CD1c-positive myeloid dendritic cell (primary cell): ENCODE measurements around the gene C18orf32.
"Not testable (repeated sequence)": the region's sequence is repeated elsewhere in the genome, so short reads cannot be mapped to it uniquely, and the experiment has no call there.

Experiments used
- DNase-seq: peaks from one replicate; pipeline ENCODE4 v3.0.0-alpha.2; 2016; ENCODE audit errors: extremely low spot score

Gene C18orf32

DNA sequence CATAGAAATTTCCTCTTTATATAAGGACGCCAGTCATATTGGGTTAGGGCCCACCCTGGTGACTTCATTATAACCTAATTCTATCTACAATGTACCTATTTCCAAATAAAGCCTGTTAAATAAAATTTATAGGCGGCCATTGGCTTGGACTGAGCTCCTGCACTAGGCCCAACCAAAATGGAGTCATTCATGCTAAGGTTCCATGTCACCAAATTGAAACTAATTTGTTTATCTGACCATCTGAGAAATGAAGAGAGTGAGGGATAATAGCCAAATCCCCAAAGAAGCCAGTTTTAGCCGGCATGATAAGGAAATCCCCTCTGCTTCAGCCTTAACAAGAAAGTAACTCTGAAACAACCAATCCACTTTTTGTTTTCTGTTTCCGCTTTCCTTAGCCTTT lies 19.4 kb downstream of the C18orf32 start:
- no peak for DNase-seq

DNA sequence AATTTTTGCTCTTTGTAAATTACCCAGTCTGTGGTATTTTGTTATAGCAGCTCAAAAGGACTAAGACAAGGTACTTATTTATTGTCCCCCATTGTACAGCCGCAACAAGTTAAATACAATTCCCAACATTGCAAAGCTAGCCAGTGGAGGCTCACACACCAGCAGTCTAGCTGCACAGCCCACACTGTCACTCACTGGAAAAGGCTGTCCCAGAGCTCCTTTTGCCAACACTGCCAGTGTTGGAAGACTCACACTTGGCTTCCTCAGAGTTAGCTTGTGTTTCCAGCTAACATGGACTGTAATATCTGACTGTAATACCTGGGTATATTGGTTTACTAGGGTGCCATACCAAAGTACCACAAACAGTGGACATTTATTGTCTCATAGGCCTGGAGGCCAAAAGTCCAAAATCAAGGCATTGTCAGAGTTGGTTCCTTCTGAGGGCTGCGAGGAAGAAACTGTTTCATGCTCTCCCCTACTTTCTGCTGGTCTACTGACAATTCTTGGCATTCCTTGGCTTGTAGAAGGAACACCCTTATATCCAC lies 19.9 kb downstream of the C18orf32 start:
- DNase-seq: no peak

DNA sequence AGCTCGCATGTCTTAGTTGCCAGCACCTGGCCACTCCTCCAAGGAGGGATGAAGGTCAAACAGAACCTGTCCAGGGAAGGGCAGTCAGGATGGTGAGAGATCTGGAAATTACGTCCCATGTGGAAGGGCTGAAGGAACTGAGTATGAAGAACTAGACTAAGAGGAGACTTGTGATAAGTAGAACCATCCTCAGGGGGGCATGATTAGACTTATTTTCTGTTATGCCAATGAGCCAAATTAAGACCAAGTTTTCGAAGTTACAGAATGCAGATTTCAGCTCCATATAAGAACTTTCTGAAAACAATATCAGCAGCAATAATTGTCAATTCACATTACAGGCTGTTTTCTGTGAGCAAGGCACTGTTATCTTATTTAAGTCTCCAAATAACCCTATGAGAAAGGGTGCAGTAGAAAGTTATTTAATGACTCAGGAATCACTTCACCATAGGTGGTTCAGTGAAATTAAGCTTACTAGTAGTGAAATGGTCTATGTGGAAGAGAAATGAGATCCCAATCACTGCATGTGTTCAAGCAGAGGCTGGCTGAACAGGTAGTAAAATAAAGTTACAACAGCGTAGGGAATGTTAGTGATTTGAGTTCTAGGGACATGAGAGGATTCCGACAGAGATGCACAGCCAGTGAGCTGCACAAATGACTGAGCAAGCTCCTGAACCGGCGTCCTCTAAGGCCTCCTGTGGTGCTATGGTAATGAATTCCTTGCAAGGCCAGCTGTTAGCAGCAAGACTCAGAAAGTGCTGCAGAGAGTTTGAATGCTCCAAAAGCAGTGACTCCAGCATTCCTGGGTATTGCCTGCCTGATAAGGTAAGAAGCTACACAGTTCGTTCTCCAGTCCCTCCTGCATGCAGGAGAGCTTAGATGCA lies 22.1 kb downstream of the C18orf32 start:
- DNase-seq: no peak

DNA sequence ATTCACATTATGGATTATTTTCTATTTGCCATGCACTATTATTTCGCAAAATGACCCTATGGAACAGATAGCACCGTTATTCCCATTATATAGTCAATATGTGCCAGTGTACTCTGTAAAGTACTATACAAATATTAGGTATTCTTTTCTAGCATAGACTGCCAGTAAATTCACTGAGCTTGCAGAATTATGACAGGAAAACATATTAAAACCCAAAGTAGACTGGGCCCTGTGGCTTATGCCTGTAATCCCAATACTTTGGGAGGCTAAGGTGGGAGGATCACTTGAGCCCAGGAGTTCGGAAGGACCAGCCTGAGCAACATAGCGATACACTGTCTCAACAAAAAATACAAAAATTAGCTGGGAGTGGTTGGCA lies 25.4 kb downstream of the C18orf32 start:
- DNase-seq: no peak

DNA sequence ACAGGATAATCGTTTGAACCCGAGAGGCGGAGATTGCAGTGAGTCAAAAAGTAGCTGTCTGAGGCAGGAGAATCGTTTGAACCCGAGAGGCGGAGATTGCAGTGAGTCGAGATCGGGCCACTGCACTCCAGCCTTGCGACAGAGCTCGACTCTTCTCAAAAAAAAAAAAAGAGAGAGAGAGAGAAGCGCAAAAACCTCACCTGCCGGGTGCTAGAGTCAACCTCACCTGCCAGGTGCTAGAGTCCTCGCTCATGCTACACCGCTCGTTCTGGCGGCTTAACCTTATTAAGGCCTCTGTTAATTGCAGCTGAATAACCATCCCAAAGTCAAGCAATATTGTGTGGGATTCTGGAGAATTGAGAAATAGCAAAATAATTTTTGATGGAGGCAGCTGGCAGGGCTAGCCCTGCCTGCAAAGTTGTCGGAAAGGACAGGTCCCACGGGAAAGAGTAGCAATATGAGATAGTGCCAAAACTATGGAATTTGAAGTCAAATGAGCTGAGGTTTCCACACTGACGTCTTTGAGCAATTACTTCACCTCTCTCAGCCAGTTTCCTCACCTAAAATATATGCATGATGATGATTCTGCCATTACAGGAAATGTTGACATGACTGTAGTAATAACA lies 25.9 kb downstream of the C18orf32 start:
- no peak for DNase-seq

DNA sequence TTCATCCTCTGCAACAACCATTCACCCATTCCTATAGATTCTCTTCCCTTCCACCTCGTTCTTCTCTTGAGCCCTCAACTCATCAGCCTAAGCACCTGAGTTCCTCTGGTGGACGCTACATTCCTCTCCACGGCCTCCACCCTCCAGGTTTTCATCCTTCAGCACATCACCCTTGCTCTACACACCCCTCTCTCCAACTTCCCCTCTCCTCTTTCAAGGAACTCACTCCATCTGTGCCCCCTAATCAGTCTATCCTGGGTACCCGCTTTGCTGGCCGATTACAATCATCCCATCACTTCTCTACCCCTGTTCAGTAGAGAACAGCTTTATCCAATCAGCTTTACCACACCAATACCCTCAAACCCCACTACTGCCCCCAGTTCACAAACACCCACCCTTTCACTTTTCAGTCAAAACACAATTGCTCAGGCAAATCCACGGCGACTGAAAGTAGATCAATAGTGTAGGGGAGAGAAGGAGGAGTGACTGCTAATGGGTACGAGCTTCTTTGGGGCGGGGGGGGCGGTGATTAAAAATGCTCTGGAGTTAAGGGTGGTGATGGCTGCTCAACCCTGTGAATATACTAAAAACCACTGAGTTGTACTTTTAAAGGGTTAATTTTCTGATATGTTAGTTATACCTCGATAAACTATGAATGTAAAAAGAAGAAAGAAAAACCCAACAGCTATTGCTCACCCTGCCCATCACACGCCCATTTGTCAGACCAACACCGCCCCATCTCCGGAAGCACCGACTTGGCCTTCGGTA lies 27.4 kb downstream of the C18orf32 start:
- DNase-seq: peak; percentile 13

DNA sequence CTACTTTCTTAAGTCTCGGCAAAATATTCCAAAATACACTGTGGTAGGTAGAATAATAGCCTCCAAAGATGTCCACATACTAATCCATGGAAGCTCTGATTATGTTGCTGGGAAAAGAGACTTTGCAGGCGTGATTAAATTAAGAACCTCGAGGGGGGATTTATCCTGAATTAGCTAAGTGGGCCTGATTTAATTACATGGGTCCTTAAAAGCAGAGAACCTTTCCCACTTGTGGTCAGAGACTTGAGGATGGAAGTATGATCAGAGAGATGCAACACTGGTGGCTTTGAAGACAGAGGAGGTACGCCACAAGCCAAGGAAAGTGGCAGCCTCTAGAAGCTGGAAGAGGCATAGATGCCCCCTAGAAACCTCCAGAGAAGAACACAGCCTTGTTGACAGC lies 29.4 kb downstream of the C18orf32 start:
- no peak for DNase-seq

DNA sequence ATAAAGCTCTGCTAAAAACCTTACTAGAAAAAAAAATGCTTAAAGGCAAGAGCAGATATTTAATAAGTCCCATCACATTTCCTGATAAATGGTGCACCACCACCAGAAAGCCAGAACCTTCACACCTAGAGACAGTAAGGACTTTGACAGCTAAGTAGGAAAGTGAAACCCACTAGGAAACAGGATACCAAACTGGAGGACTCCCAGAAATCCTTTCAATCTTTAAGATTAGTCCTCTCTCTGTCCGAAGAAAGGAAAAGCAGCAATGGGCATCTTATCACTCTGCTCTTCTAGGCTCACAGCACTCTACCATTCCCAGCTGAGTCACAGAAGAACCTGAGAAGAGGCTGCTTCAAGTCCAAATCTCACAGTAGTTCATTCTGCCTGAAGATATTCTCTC lies 30.2 kb downstream of the C18orf32 start:
- DNase-seq: no peak

DNA sequence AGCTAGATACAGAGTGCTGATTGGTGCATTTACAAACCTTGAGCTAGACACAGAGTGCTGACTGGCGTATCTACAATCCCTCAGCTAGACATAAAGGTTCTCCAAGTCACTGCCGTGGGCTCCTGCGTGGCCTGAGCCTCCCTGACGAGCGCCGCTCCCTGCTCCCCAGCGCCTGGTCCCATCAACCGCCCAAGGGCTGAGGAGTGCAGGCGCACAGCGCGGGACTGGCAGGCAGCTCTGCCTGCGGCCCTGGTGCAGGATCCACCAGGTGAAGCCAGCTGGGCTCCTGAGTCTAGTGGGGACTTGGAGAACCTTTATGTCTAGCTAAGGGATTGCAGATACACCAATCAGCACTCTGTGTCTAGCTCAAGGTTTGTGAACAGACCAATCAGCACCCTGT lies 34.5 kb downstream of the C18orf32 start:
- not testable (repeated sequence) for DNase-seq

DNA sequence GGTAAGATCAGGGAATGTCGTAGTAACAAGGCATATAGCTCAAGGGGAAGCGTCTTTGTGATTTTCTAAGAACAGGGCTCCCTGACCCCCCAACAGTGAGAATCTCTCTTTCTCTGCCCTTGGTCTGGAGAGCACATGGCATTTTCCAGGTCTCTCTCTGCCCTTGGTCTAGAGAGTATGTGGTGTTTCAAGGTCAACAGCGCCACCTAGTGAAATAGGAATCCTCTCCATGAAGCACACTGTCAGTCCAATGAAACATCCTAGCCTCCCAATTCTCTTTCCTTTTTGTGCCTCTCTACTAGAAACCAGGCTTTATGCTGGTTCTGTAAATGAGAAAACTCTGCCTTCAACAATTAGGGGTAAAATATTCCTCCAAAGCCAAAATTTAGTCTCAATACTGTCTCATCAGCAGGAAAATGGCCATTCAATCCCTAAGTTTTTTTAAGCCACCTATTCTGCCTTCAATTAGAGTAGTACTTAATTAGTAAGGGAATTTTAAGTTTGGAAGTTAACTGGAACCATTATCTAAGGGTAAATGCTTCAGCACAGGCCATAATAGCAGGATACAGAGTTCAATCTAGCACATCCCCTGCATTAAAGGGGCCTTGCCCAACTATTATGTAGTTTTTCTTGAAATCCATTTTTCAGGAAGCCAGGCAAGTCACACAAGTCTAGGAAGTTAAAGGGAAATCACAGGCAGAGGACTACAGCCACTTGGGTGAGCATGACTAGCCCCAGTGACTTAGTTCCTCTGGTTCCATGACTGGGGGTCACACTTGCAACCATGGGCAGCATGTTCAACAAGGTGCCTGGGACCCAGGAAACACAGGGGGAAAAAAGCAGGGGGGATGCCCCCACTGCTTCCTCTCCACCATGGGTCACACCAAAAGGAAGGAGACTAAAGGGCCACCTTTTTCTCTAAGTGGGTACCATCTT lies 39.0 kb downstream of the C18orf32 start:
- DNase-seq: peak; percentile 59

DNA sequence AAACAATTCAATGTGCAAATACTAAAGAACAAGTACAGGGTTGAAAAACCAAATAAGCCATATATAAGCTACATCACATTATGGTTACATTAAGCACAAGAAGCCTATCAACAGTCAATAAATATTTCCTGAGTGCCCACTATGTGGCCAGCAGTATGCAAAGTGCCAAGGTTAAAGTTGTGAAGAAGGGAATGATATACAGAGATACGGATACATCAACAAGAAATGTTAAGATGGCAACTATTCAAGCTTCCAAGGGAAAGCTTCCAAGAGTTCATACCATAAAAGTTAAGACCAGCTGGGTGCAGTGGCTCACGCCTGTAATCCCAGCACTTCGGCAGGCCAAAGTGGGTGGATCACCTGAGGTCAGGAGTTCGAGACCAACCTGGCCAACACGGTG lies 40.6 kb downstream of the C18orf32 start:
- DNase-seq: no peak

DNA sequence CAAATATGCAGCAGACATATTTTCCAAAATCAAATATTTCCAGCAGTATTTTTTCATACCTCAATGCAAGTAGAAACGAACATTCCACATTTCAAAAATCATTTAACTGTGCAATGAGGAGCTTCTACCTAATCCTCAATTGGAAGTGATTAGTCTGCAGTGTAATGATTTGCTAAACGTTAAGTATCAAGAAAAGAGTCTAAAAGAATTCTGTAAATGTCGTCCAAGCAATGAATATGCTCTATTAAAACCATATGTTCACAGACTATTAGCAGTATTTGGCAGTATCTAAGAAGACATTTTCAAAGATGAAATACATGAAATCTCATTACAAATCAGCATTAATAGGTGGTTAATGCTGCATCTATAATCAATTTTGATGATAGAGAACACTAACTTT lies 42.5 kb downstream of the C18orf32 start:
- no peak for DNase-seq

DNA sequence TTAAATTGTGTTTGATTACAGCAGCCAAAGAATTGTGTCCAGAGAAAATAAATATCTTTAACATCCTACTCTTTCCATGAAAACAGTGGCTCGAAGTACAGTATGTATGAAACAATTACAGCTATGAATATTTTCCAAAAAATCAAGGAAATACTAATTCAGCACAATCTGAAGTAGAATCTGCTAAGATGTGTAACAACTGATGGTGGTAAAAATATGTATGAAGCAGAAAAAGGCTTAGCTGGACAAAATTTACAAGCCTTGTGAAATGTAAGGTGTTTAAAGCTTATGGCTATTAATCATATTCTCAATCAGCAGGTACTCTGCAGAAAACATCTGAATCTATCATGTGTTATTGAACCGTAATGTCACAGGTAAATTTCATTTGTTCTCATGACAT lies 43.2 kb downstream of the C18orf32 start:
- DNase-seq: no peak

DNA sequence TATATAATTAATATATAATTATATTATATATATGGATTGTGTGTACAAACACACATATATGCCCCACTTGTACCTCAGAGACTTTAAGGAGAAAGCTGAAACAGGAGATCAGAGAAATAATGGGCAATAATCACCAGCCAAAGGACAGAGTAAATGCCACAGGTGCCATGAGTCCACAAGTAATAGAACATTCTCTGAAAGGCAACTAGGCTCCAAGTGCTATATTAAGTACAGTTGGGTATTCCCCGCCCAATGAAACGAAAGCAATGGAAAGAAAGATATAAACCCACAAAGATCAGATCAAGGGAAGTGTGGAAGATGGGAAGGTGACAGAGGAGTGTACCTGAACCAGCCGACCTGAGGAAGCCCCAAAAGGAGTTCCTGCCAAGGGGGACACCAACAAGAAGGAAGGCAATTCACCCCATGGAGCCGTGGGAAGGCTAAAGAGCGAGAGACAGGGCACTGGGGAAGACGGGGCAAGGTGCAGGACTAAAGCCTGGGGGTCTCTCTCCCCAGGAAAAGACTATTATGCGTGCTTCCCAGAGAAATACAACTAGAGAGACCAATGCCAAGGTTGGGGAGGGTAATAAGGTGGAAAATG lies 45.6 kb downstream of the C18orf32 start:
- no peak for DNase-seq

DNA sequence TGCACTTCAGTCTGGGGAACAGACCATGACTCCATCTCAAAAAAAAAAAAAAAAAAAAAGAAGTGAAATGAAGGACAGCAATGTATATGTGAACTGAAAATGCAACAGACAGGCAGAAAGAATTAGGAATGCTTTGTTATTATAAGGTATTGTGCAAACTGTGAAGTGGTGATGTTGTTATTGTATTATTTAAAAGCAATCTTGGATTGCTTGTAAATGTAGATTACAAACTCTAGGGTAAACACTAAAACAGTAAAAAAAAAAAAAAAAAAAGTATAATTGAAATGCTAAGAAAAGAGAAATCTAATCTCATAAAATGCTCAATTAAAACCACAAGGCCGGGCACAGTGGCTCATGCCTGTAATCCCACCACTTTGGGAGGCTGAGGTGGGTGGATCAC lies 51.9 kb downstream of the C18orf32 start:
- DNase-seq: no peak

DNA sequence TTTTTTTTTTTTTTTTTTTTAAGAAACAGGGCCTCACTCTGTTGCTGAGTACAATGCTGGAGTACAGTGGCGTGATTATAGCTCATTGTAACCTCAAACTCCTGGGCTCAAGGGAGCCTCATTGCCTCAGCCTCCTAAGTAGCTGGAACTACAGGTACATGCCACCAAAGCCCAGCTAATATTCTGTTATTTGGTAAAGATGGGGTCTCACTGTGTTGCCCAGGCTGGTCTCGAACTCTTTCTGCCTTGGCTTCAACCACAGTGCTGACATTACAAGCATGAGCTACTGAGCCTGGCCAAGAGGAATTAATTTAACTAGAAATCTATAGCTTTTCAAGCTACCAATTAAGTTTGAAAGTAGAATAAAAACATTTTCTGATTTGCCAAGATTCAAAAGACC lies 54.4 kb downstream of the C18orf32 start:
- DNase-seq: no peak

DNA sequence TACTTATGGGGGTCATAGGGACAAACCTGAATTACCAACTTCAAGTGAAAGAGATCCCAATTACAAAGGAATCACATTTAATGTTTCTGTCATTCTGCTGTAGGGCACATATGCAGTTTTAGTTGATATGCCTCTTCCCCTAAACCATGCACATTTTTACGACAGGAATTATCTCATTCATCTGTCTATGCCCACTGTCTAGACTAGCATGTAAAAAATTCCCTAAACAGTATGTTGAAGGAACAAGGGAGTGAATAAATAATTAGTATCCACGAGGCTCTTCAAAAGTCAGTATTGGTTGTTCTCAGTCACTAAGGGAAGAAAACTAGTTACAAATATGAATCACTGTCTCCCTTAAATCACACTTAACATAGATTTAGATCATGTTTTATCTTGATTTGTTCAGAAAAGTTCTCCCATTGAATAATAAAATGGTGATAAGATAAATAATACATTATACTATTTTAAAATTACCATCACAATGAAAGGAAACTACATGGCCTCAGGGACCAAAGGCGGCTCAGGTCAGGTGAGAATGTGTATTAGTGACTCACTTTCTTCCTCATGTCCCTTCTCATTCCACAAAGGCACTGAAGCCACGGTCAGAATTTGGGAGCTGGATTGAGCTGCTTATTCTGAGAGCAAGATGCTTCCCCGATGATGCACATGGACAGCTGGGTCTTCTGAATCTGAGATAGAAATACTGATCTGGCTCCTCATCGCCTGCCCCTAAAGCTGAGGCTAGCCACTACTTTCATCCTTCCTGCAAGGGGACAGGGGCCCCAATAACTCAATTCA lies 55.7 kb downstream of the C18orf32 start:
- DNase-seq: no peak
